SU-DHL-6 (cell line): ENCODE data around the gene ZNF121.
"Not testable (repeated sequence)": the region's sequence is repeated elsewhere in the genome, so short reads cannot be mapped to it uniquely, and the experiment has no call there.

Experiments used
- H2AFZ ChIP-seq: fragments of 200-600 bp; sonication (generic); 2 replicates; pipeline ENCODE4 v1.6.1; 2014; ENCODE audit warnings: low read depth, mild to moderate bottlenecking, moderate library complexity, mixed read lengths, antibody characterized with exemption, low read length; ENCODE audit not compliant: severe bottlenecking
- H3F3A ChIP-seq: fragments of 200-600 bp; shearing (Covaris generic); 2 replicates; pipeline ENCODE4 v1.6.0; 2016; ENCODE audit warnings: antibody characterized with exemption, mild to moderate bottlenecking; ENCODE audit not compliant: insufficient read depth
- H3K27ac ChIP-seq: fragments of 200-600 bp; sonication (generic); 2 replicates; pipeline ENCODE4 v1.5.1; 2016; ENCODE audit warnings: low read depth, mild to moderate bottlenecking, low read length, moderate library complexity, mixed read lengths
- H3K27me3 ChIP-seq: fragments of 200-600 bp; sonication (generic), shearing (Covaris generic); 2 replicates; pipeline ENCODE4 v1.6.0; 2014; ENCODE audit warnings: mild to moderate bottlenecking, low read length
- H3K36me3 ChIP-seq: fragments of 200-600 bp; sonication (generic); 2 replicates; pipeline ENCODE4 v1.6.1; 2014; ENCODE audit warnings: mild to moderate bottlenecking, low read length, mixed read lengths
- H3K4me2 ChIP-seq: fragments of 300-600, 200-600 bp; shearing (Covaris generic), sonication (generic); 2 replicates; pipeline ENCODE4 v1.6.0; 2014; ENCODE audit warnings: low read length, low read depth, mild to moderate bottlenecking; ENCODE audit not compliant: poor library complexity, severe bottlenecking
- H3K4me3 ChIP-seq: fragments of 200-600 bp; sonication (generic); 2 replicates; pipeline ENCODE4 v1.5.1; 2014; ENCODE audit warnings: antibody characterized with exemption, low read length, mild to moderate bottlenecking, mixed read lengths; ENCODE audit not compliant: insufficient read depth, poor library complexity, severe bottlenecking
- H3K79me2 ChIP-seq: fragments of 200-600 bp; sonication (generic); 2 replicates; pipeline ENCODE4 v1.6.1; 2014; ENCODE audit warnings: mild to moderate bottlenecking, low read length, moderate library complexity; ENCODE audit not compliant: insufficient read depth
- H3K9ac ChIP-seq: fragments of 200-600 bp; sonication (generic); 2 replicates; pipeline ENCODE4 v1.7.0; 2014; ENCODE audit warnings: mild to moderate bottlenecking, low read length
- H3K9me2 ChIP-seq: fragments of 200-600 bp; sonication (generic); replicated peaks from 2 replicates; pipeline ENCODE4 v1.6.1; 2014; ENCODE audit warnings: low read length; ENCODE audit not compliant: insufficient read depth
- H3K9me3 ChIP-seq: fragments of 200-600 bp; sonication (generic); 2 replicates; pipeline ENCODE4 v1.6.1; 2014; ENCODE audit warnings: low read length, mixed read lengths; ENCODE audit not compliant: insufficient read depth
- H4K20me1 ChIP-seq: fragments of 200-600 bp; sonication (generic); 2 replicates; pipeline ENCODE4 v1.6.1; 2014; ENCODE audit warnings: low read depth, mild to moderate bottlenecking, antibody characterized with exemption, low read length, moderate library complexity, mixed read lengths
- EZH2phosphoT487 ChIP-seq: fragments of 200-600 bp; sonication (generic), shearing (Covaris generic); conservative IDR thresholded peaks from 2 replicates; pipeline ENCODE4 v1.6.1; 2018; ENCODE audit warnings: mild to moderate bottlenecking, antibody characterized with exemption, low read length, moderate library complexity, mixed read lengths
- TF ChIP-seq, protein P1 (sequence below): fragments of 200-600 bp; sonication (generic); IDR thresholded peaks from one replicate; pipeline ENCODE4 v1.5.1; 2017; ENCODE audit warnings: antibody characterized with exemption, mild to moderate bottlenecking, low read length, moderate library complexity; ENCODE audit not compliant: insufficient read depth, poor library complexity, severe bottlenecking

ZNF121 gene

DNA sequence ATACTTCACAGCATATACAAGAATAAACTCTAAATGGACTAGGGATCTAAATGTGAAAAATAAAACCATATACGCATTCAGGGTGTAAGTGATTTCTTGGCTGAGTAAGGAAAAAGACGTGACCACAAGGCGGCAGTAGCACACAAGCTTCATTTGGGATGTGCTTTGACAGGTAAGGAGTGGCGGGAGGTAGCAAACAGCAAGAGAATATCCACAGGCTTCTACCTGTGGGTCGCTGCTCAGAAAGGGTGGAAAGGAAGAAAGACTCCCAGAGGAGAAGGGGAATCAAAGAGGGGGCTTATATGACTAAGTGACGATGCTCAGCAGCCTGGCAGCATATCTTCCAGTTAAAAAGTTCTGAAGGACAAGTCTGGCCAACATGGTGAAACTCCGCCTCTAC is 2.5 kb upstream of the ZNF121 start:
- H3K9me3 ChIP-seq: no peaks in the 10 kb centered on the region
- peaks cover 26% of the 10 kb centered on the region for H3K79me2 ChIP-seq
- H4K20me1 ChIP-seq: no peaks in the 10 kb centered on the region
- H3K27me3 ChIP-seq: no peaks in the 10 kb centered on the region
- H3K9ac ChIP-seq: no peak overlapping the region
- no peaks in the 10 kb centered on the region for H3K9me2 ChIP-seq
- no peak overlapping the region for H3K4me2 ChIP-seq
- no peaks in the 10 kb centered on the region; the same call in 1 of the 2 replicates for H3K36me3 ChIP-seq
- H2AFZ ChIP-seq: no peak overlapping the region
- H3K27ac ChIP-seq: no peak overlapping the region
- no peak overlapping the region for H3K4me3 ChIP-seq
- no peak for TF ChIP-seq EZH2phosphoT487
- TF ChIP-seq, protein P1, sequence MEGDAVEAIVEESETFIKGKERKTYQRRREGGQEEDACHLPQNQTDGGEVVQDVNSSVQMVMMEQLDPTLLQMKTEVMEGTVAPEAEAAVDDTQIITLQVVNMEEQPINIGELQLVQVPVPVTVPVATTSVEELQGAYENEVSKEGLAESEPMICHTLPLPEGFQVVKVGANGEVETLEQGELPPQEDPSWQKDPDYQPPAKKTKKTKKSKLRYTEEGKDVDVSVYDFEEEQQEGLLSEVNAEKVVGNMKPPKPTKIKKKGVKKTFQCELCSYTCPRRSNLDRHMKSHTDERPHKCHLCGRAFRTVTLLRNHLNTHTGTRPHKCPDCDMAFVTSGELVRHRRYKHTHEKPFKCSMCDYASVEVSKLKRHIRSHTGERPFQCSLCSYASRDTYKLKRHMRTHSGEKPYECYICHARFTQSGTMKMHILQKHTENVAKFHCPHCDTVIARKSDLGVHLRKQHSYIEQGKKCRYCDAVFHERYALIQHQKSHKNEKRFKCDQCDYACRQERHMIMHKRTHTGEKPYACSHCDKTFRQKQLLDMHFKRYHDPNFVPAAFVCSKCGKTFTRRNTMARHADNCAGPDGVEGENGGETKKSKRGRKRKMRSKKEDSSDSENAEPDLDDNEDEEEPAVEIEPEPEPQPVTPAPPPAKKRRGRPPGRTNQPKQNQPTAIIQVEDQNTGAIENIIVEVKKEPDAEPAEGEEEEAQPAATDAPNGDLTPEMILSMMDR: peak; percentile 63
- H3F3A ChIP-seq: no peaks in the 10 kb centered on the region; the same call in 1 of the 2 replicates

DNA sequence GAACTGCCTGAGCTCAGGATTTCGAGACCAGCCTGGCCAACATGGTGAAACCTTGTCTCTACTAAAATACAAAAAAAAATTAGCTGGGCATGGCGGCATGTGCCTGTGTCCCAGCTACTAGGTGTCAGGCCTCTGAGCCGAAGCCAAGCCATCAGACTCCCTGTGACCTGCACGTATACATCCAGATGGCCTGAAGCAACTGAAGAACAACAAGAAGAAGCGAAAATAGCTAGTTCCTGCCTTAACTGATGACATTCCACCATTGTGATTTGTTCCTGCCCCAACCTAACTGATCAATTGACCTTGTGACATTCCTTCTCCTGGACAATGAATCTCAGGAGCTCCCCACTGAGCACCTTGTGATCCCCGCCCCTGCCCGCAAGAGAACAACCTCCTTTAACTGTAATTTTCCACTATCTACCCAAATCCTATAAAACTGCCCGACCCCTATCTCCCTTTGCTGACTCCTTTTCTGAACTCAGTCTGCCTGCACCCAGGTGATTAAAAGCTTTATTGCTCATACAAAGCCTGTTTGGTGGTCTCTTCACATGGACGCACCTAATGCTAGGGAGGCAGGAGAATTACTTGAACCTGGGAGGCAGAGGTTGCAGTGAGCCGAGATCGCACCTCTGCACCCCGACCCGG is 2.1 kb downstream of the ZNF121 start:
- peaks cover 72% of the 10 kb centered on the region for H3K79me2 ChIP-seq
- H3F3A ChIP-seq, H3K9me2 ChIP-seq, H2AFZ ChIP-seq, H3K27me3 ChIP-seq, H3K9ac ChIP-seq, H3K27ac ChIP-seq, H4K20me1 ChIP-seq: not testable (repeated sequence)
- peak overlapping the region; percentile 65 for H3K4me2 ChIP-seq
- H3K9me3 ChIP-seq: peaks cover 10% of the 10 kb centered on the region; the same call in 1 of the 2 replicates
- peak overlapping the region; percentile 93 for H3K4me3 ChIP-seq
- H3K36me3 ChIP-seq: peaks cover 30% of the 10 kb centered on the region

DNA sequence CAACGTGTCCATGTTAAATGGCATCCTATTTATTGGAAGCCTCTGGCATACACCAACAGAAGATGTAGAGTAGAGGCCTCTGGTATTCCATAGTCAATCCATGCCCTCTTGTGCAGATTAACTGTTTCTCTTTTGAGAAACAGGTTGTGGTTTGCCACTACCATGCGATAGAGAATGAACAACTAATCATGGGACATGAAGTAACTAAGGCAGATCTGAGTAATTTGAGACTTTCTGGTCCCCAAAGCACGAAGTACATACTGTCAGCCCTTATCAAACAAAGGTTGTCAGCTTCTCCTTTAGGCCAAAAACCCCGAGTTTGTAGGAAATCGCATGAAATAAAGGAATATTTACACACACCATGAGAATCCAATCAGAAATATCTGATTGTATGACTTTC is 3.6 kb downstream of the ZNF121 start:
- Histone ChIP-seq H3K79me2 (peaks cover 86% of the 10 kb centered on the region), H3K4me2 (no peak overlapping the region), H3F3A (no peaks in the 10 kb centered on the region), H3K27ac (no peak overlapping the region), H3K9me3 (peaks cover 17% of the 10 kb centered on the region; the same call in 1 of the 2 replicates), H2AFZ (no peak overlapping the region), H3K4me3 (no peak overlapping the region), H3K36me3 (peaks cover 44% of the 10 kb centered on the region), H3K9ac (no peak overlapping the region), H4K20me1 (0 out of 2 replicates have a peak, but pooled peaks cover 5% of the 10 kb centered on the region), H3K27me3 (no peaks in the 10 kb centered on the region), H3K9me2 (no peaks in the 10 kb centered on the region)
- TF ChIP-seq, protein P1: no peak
- TF ChIP-seq EZH2phosphoT487: no peak

DNA sequence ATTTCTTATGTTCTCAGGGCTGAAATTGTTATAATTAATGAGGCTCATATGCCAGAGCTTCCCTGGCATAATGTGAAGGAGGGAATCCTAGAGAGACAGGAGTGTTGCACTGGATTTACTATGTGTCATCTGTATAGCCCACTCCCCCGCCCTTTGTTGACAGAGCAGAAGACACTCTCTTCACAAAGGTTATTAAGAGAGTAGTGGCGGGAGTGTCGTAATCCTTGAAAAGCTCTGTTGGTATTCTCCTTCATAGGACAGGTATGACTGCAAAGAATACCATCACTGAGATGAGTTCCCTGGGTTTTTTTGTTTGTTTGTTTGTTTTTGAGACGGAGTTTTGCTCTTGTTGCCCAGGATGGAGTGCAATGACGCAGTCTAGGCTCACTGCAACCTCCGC is 14.0 kb downstream of the ZNF121 start:
- H2AFZ ChIP-seq: no peak overlapping the region
- peaks cover 91% of the 10 kb centered on the region for H3K79me2 ChIP-seq
- no peaks in the 10 kb centered on the region for H3K27me3 ChIP-seq
- H3K9me2 ChIP-seq: no peaks in the 10 kb centered on the region
- H4K20me1 ChIP-seq: no peaks in the 10 kb centered on the region
- H3K9ac ChIP-seq: no peak overlapping the region
- H3K4me3 ChIP-seq: no peak overlapping the region
- no peak overlapping the region for H3K4me2 ChIP-seq
- H3K36me3 ChIP-seq: peaks cover 75% of the 10 kb centered on the region
- H3F3A ChIP-seq: no peaks in the 10 kb centered on the region
- TF ChIP-seq, protein P1: no peak
- TF ChIP-seq EZH2phosphoT487: no peak
- H3K9me3 ChIP-seq: peaks cover 76% of the 10 kb centered on the region
- H3K27ac ChIP-seq: no peak overlapping the region
